GM12891 (cell line): ENCODE data around the gene UBE2I.

Experiments
- DNase-seq: peaks from one replicate; pipeline ENCODE4 v3.0.0; 2011; ENCODE audit warnings: low spot score; ENCODE audit not compliant: insufficient read length
- FAIRE-seq: peaks from 2 replicates; lab custom pipeline; 2011; peaks lifted over from hg19 to GRCh38; lab: Jason Lieb, UNC
- PAX5 ChIP-seq: IDR thresholded peaks from 2 replicates; pipeline ENCODE4 v1.6.1; 2011; ENCODE audit warnings: low read length, moderate library complexity, mild to moderate bottlenecking; ENCODE audit not compliant: insufficient read depth, severe bottlenecking
- POLR2A ChIP-seq: IDR thresholded peaks from 2 replicates; pipeline ENCODE4 v1.6.1; 2011; ENCODE audit warnings: low read depth, low read length, control low read depth
- POLR2AphosphoS5 ChIP-seq: IDR thresholded peaks from 2 replicates; pipeline ENCODE4 v1.6.1; 2011; ENCODE audit warnings: low read depth, low read length, control low read depth
- POU2F2 ChIP-seq: IDR thresholded peaks from 2 replicates; pipeline ENCODE4 v1.6.1; 2011; ENCODE audit warnings: low read depth, mild to moderate bottlenecking, control low read depth, low read length, moderate library complexity
- SPI1 ChIP-seq: IDR thresholded peaks from 2 replicates; pipeline ENCODE4 v1.6.1; 2011; ENCODE audit warnings: low read depth, low read length, control low read depth
- TAF1 ChIP-seq: IDR thresholded peaks from 2 replicates; pipeline ENCODE4 v1.6.1; 2011; ENCODE audit warnings: low read depth, low read length, control low read depth

The UBE2I gene

GRCh38 chr16:1344499-1344898, 35.1 kb downstream of the UBE2I start:
- no peak for TF ChIP-seq PAX5
- TF ChIP-seq SPI1, result no peak
- TF ChIP-seq POU2F2, result no peak
- FAIRE-seq, result no peak
- DNase-seq, result no peak

- no peak for DNase-seq
- TF ChIP-seq PAX5 (no peak), POLR2AphosphoS5 (no peak), POU2F2 (no peak), POLR2A (no peak), TAF1 (no peak), SPI1 (no peak)
- no peak for FAIRE-seq
These were observed 35.7 kb downstream of the UBE2I start for GRCh38 chr16:1345087-1345486.

- no peak for FAIRE-seq
- DNase-seq, result no peak
- TF ChIP-seq POLR2A, result no peak
- TF ChIP-seq POU2F2, result no peak
- no peak for TF ChIP-seq TAF1
- no peak for TF ChIP-seq POLR2AphosphoS5
- no peak for TF ChIP-seq SPI1
- no peak for TF ChIP-seq PAX5
These were observed 36.4 kb downstream of the UBE2I start for GRCh38 chr16:1345651-1346421.

GRCh38 chr16:1346422-1347285, 37.2 kb downstream of the UBE2I start:
- FAIRE-seq (no peak), DNase-seq (no peak)
- no peak for TF ChIP-seq PAX5
- no peak for TF ChIP-seq TAF1
- TF ChIP-seq POU2F2, result no peak
- TF ChIP-seq SPI1, result no peak
- no peak for TF ChIP-seq POLR2AphosphoS5
- no peak for TF ChIP-seq POLR2A

GRCh38 chr16:1347286-1347855, 37.9 kb downstream of the UBE2I start:
- DNase-seq, result no peak
- no peak for FAIRE-seq
- TF ChIP-seq PAX5 (no peak), POU2F2 (no peak), POLR2A (no peak), SPI1 (no peak), POLR2AphosphoS5 (no peak), TAF1 (no peak)

- DNase-seq (no peak), FAIRE-seq (no peak)
- no peak for TF ChIP-seq TAF1
- TF ChIP-seq POLR2AphosphoS5, result no peak
- no peak for TF ChIP-seq PAX5
- TF ChIP-seq POU2F2, result no peak
- TF ChIP-seq SPI1, result no peak
- no peak for TF ChIP-seq POLR2A
These were observed 38.5 kb downstream of the UBE2I start for GRCh38 chr16:1347962-1348361.

GRCh38 chr16:1348441-1348840, 39.0 kb downstream of the UBE2I start:
- no peak for FAIRE-seq
- TF ChIP-seq POU2F2 (no peak), TAF1 (no peak), PAX5 (no peak), SPI1 (no peak), POLR2AphosphoS5 (no peak), POLR2A (no peak)
- DNase-seq, result no peak

- DNase-seq, result no peak
- no peak for FAIRE-seq
- no peak for TF ChIP-seq POLR2A
- no peak for TF ChIP-seq PAX5
- no peak for TF ChIP-seq SPI1
- no peak for TF ChIP-seq TAF1
- TF ChIP-seq POLR2AphosphoS5, result no peak
- TF ChIP-seq POU2F2, result no peak
These were observed 39.5 kb downstream of the UBE2I start for GRCh38 chr16:1348926-1349325.

GRCh38 chr16:1349351-1349750, 39.9 kb downstream of the UBE2I start:
- no peak for FAIRE-seq
- no peak for DNase-seq
- no peak for TF ChIP-seq PAX5
- TF ChIP-seq SPI1, result no peak
- no peak for TF ChIP-seq TAF1
- TF ChIP-seq POLR2A, result no peak
